Amygdala (tissue), 56 donors: ENCODE results near the gene ALPK3.
A peak's percentile ranks its signal among the peaks of the same experiment; 100 is the strongest.

ENCODE experiments used
- DNase-seq, 56 donors: peaks; one replicate each; lab custom pipeline; 2025; lab: John Stamatoyannopoulos, UW

ALPK3 gene

DNA sequence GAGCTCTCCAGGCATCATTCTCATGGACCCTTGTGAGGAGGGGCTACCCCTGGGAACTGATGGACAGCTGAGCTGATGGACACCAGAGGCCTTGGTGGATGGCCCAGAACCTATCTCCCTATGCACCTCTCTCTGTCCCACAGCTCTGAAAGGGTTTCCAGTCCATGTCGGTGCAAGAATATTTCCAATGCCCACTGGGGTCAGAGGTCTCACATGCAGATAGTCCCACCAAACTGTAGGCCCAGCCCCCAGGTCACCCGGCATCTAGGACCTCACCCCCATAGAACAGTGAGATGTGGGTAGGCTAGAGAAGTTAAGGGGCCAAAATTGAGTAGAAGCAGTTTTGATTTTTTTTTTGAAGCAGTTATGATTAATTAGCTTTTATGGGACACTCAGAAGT is 2.6 kb downstream of the ALPK3 start:
- DNase-seq: no peak

DNA sequence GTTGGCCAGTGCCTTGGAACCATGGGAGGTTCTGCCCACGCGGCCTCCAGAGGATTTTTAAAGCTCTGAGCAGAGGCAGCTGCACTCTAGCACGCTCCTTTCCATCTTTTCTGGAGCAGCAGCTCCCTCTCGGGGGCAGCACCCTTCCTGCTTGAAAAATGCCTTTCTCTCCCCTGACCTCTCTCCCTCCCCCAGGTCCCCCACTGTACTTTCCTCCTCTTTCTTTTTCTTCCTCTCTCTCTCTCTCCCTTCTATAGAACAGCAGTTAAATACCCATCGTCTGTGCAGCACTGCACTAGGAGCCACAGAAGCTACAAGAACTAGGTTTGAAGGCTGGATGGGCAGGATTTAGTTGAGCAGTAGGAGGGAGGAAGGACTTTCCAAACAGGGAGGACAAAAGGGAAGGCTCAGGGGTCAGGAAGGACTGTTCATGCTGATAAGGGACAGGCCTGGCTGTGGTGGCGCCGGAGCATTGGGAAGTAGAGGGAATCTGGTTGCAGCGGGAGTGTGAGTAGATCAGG is 4.4 kb downstream of the ALPK3 start:
- no peak for DNase-seq

- DNase-seq: no peak
Measured at GRCh38 chr15:84822653-84823281, 5.6 kb downstream of the ALPK3 start.

DNA sequence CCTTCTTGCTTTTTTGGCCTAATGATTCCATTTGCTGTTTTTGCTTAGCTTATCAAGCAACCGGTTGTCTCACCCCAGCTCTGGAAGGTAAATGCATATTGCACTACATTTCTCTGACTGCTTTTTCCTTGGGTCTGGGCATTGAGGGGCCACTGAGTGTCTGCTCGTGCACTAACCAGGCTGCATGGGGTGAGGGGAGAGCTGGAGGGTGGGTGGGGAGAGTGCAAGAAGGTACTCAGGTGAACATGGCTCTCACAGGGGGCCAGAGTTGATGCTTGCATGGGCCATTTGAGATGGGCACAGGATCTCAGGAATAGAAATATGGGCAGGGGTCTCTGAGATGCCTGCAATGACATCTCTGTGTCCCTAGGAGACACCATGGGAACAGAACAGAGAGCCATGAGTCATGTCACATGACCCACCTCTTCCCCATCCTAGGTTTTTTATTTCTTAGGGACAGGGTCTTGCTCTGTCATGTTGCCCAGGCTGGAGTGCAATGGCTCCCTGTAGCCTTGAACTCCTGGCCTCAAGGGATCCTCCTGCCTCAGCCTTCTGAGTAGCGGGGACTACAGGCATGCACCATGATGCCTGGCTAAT is 6.2 kb downstream of the ALPK3 start:
- DNase-seq: no peak

GRCh38 chr15:84824260-84825007 is 7.3 kb downstream of the ALPK3 start:
- peak in 2 of 56 donors; percentile 17 to 18 for DNase-seq

GRCh38 chr15:84826369-84826823 is 9.2 kb downstream of the ALPK3 start:
- no peak for DNase-seq

- DNase-seq: no peak
Measured at GRCh38 chr15:84827246-84827645, 10.1 kb downstream of the ALPK3 start.

DNA sequence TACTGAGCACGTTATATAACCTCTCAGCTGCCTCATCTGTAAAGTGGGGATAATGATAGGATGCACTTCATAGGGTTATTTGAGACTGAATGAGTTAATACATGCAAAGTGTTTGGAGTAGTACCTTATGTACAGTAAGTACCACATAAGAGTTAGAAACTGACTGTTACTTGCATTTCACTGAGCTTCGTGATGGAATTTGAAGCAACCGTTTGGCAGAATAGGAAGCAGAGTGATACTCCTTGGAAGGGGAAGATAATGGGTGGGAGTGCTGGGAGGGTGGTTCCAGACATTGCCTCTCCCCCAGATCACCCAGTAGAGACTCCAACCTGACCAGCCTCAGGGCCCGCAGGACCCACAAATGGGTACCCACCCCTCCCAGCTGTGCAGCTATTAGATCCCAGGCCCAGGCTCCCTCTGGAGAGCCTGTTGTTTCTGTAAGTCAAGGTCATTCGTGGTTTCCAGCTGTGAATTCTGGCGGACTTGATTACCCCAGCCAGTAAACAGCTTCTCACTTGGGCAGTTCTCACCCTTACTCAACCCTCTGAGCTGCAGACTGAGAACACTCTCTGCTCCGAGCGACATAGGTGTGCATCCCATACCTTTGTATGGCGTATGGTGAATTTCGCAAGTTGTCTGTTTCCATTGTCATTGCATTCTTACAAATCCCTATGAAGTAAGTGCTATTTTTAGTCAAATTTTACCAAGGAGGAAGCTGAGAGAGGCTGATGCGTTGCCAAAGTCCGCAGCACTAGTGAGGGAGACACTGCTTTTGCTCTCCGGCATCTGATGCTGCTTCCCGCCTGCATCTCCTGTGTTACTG is 11.1 kb downstream of the ALPK3 start:
- DNase-seq: no peak

GRCh38 chr15:84829428-84829827 is 12.3 kb downstream of the ALPK3 start:
- DNase-seq: no peak

- no peak for DNase-seq
Measured at GRCh38 chr15:84830036-84830435, 12.9 kb downstream of the ALPK3 start.

DNA sequence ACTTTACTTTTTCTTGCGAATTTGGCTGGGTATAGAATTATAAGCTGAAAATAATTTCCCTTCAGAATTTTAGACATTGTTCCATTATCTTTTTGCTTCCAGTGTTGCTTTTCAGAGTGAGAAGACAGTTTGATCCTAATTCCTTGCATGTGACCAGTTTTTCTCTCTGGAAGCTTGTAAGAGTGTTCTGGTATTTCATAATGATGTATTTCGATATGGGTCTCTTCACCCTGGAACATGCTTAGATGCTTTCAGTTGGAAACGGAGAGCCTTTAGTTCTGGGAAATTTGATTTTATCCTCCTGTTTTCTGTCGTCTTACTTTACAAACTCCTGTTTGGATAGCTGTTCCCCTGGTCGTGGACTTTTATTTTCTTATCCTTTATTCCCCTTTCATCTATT is 13.9 kb downstream of the ALPK3 start:
- DNase-seq: no peak

DNA sequence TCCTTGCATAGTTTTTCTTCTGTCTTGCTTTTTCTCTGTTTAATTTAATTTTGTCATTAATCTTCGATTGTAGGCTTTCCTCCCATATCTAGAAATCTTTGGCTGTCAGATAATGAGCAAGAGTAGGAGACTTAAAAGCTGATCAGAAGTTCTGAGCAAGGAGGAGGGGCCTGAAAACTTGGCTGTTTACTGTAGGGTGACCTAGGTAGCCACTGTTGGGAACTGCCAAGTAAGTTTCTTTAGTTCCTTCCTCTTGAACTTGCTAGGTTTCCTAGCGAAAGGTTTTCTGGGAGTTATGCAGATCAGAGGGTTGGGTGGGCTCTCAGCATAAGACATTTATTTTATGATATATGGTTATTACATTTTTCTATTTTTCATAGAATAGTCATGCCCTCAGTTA is 14.5 kb downstream of the ALPK3 start:
- DNase-seq: no peak

DNA sequence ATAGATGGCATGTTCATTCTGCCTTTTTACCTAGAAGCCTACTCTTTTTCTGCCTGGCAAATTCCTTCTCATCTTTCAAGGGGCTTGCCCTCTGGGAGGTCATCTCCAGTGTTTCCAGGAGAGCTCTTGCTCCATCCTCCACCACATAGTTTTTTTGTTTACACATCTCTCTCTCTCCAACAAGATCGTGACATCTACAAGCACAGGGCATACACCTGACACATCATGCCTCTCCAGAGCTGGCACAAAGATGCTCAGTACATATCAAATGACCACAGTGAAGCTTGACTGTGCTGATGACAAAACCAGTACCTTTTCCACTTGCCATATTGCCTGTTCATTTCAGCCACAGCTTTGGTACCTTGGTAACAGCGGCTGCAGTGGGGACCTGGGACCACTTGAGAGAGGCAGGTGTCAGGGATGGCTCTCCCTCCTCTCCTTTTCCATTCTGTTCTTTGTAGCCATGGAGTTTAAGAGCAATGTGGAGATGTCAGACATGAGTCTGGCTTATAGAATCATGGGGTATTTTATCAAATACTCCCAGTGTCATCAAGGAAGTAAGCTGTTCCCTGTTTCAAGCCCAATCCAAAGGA is 15.4 kb downstream of the ALPK3 start:
- no peak for DNase-seq

DNA sequence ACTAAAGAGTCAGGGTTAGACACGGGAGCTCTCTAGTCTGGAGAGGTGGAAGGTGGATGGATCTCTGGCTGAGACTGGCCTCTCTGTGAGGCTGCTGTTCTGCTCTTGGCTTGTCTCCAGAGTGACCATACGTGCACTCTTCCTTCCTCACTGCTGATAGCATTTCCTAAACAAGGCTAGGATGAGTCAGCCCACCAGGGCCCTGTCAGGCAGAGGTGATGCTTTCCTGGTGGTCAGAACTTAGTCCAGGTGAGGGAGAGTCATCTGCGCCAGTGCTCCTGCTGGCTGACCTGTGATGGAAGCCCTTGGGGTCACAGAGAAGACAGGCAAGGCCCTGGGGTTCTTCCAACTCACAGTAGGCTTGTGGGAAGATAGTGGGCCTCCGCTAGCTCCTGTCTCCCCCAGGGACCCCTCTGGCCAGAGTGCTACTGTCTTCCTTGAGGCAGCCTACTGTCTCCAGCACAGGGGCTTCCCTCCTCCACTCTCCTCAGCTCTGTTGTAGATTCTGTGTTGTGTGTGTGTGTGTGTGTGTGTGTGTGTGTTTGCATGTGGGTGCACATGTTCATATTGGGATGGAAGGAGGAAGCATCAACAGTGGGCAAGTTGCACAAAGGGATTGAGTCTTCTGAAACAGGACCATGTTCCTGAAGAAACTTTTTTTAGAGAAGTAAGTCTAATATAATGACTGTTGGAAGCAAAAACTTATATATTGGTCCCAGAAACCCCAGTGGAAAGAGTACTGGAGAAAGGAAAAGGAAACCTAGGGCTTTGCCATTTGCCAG is 16.5 kb downstream of the ALPK3 start:
- DNase-seq: no peak

GRCh38 chr15:84834229-84834955 is 17.2 kb downstream of the ALPK3 start:
- DNase-seq: no peak

GRCh38 chr15:84834969-84835368 is 17.8 kb downstream of the ALPK3 start:
- DNase-seq: no peak

DNA sequence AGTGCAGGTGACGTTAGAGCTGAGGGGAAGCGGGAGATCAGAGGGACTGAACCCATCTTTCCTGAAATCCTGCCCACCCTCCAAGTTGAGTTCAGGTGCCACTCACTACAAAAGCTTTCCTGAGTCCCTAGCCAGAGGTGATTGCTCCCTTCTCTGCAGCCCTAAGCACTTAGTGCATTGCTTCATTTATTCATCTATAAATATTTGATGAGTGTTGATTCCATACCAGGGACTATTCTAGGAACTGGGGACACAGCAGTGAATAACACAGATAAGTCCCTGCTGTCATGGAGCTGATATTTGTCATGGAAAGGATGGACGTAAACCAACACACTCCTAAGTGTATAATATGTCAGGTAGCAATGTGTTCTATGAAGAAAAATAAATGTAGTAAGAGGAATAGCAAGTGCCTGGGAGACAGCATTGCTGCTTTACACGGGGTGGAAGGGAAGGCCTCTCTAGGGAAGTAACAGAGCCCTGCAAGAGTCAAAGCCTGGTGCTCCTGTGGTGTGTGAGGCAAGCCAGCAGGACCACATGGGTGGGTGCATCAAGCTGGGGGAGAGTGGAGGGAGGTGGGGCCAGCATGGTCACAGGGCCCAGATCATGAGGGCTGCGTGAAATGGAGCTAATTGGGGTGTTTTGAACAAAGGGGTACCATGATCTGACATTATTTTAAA is 18.6 kb downstream of the ALPK3 start:
- no peak for DNase-seq

DNA sequence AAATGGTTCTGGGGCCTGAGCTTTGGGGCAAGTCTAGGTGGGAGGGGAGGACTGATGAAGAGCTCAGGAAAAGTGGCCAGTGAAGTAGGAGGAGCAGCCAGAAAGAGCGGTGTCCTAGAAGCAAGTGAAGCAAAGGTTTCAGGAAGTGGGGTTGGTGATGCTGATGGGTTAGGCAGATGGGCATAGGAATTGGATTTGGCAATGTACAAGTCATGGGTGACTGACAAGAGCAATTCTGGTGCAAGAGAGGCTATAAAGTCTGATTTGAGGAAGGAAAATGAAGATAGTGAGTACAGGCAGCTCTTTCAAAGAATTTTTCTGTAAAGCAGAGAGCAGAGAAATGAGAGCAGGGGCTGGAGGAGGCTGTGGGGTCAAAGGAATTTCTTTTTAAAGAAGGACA is 19.7 kb downstream of the ALPK3 start:
- no peak for DNase-seq
